ENCODE measurements around the gene MROH9.
"Not testable (repeated sequence)": the region's sequence is repeated elsewhere in the genome, so short reads cannot be mapped to it uniquely, and the experiment has no call there.

GRCh38 chr1:170951744-170952143 lies 16.4 kb downstream of the MROH9 start:
- not testable (repeated sequence) for TF ChIP-seq CTCF (IDR thresholded peaks at IDR 0.05; ENCODE audit: poor library complexity); EZH2 (IDR thresholded peaks at IDR 0.05; ENCODE audit: borderline replicate concordance)
